HG03159 (cell line): ENCODE data around the gene PNPO.
"Not testable (repeated sequence)": the region's sequence is repeated elsewhere in the genome, so short reads cannot be mapped to it uniquely, and the experiment has no call there.

Source experiments
- ATAC-seq: cut with Tn5 transposase; IDR thresholded peaks from one replicate; pipeline ENCODE4 v1.9.1; 2021; ENCODE audit warnings: mild to moderate bottlenecking, moderate library complexity; ENCODE audit not compliant: unreplicated experiment

PNPO gene

GRCh38 chr17:47970725-47971499, 29.5 kb downstream of the PNPO start, which contains the start of gene CDK5RAP3:
CDK5RAP3 (plus strand) TSS chr17:47971113; CDS start chr17:47971147, 34 bp downstream.
- ATAC-seq = peak; percentile 95

GRCh38 chr17:47973541-47973940, 32.2 kb downstream of the PNPO start:
- no peak for ATAC-seq

GRCh38 chr17:47975189-47975822, 33.9 kb downstream of the PNPO start:
- no peak for ATAC-seq

- ATAC-seq = no peak
Observed at GRCh38 chr17:47975823-47976205, 34.4 kb downstream of the PNPO start.

- no peak for ATAC-seq
Observed at GRCh38 chr17:47978324-47978723, 37.0 kb downstream of the PNPO start.

- ATAC-seq = no peak
Observed at GRCh38 chr17:47980541-47980940, 39.2 kb downstream of the PNPO start.

- ATAC-seq = no peak
Observed at GRCh38 chr17:47981462-47981861, 40.1 kb downstream of the PNPO start.

GRCh38 chr17:47982091-47982617, 40.8 kb downstream of the PNPO start:
- no peak for ATAC-seq

- no peak for ATAC-seq
Observed at GRCh38 chr17:47982645-47983390, 41.4 kb downstream of the PNPO start.

GRCh38 chr17:47983492-47984223, 42.3 kb downstream of the PNPO start:
- no peak for ATAC-seq

GRCh38 chr17:47986520-47986919, 45.1 kb downstream of the PNPO start:
- no peak for ATAC-seq

GRCh38 chr17:47987240-47987835, 46.0 kb downstream of the PNPO start:
- no peak for ATAC-seq

GRCh38 chr17:47988445-47988844, 47.1 kb downstream of the PNPO start:
- ATAC-seq = not testable (repeated sequence)

- ATAC-seq = no peak
Observed at GRCh38 chr17:47989159-47989558, 47.8 kb downstream of the PNPO start.

GRCh38 chr17:47989700-47990099, 48.3 kb downstream of the PNPO start:
- no peak for ATAC-seq

- no peak for ATAC-seq
Observed at GRCh38 chr17:47990962-47991731, 49.8 kb downstream of the PNPO start.

- no peak for ATAC-seq
Observed at GRCh38 chr17:47992216-47992615, 50.8 kb downstream of the PNPO start.

- no peak for ATAC-seq
Observed at GRCh38 chr17:47993031-47993564, 51.7 kb downstream of the PNPO start.

- ATAC-seq = no peak
Observed at GRCh38 chr17:47993964-47994363, 52.6 kb downstream of the PNPO start.
